Mucosa of descending colon (tissue), 3 donors: ENCODE data around the gene DCAF11. TPM values are rescaled to one million over a fixed set of nuclear protein-coding genes. Genes with fewer than 3 reads are reported as not detected.
A peak's percentile ranks its signal among the peaks of the same experiment; 100 is the strongest.

Source experiments
- ATAC-seq: fragments of 200-7000 bp; cut with Tn5 transposase; one replicate; pipeline ENCODE4 v1.9.1; 2020; ENCODE audit warnings: mild to moderate bottlenecking, moderate library complexity
- DNase-seq, 3 donors: peaks; one replicate each; pipeline ENCODE4 v3.0.0-alpha.2; 2020
- H3K36me3 ChIP-seq: fragments of 200-600 bp; one replicate; pipeline ENCODE4 v1.8.0; 2021; ENCODE audit warnings: low read depth, mild to moderate bottlenecking
- H3K4me1 ChIP-seq: fragments of 200-600 bp; one replicate; pipeline ENCODE4 v1.8.0; 2021; ENCODE audit warnings: low read depth, mild to moderate bottlenecking
- H3K4me3 ChIP-seq: fragments of 200-600 bp; one replicate; pipeline ENCODE4 v1.8.0; 2021; ENCODE audit warnings: mild to moderate bottlenecking
- H3K9me3 ChIP-seq: fragments of 200-600 bp; one replicate; pipeline ENCODE4 v1.8.0; 2021; ENCODE audit warnings: mild to moderate bottlenecking
- intact Hi-C, 2 donors: fragments of 100-400 bp; cut with DNase I in 1 of 2; cut with micrococcal nuclease in 1 of 2; formaldehyde crosslinking; loops; one replicate each; pipeline versions ENCODE4 v1.11.0 to v1.11.1; 2022; cut with DNase I, micrococcal nuclease
- total RNA-seq, 3 donors: library from RNA; stranded (reverse); fragmentation: NEBNext Ultra II Directional in 2 of 3; extraction: Animal tissue kit (Norgen Biotek cat#: 25700) in 2 of 3; gene quantifications; one replicate each; pipeline versions ENCODE4 v1.2.1 to v1.2.4, GENCODE V29; 2021 to 2023
- TF ChIP-seq, protein P1 (sequence below): fragments of 200-600 bp; IDR thresholded peaks from one replicate; pipeline ENCODE4 v1.8.0; 2022; ENCODE audit warnings: antibody characterized with exemption, mild to moderate bottlenecking
- donor health status: DM: no; HTN: no; CAD: no; lungs with moderate emphysema.
- donor health status: DM: no; HTN: no; CAD: no.
- donor health status: DM: no; HTN: yes; CAD: no.

The DCAF11 gene
- total RNA-seq, 3 donors from 2014 or later = 65.8 to 101 (median 84.9) TPM

DNA sequence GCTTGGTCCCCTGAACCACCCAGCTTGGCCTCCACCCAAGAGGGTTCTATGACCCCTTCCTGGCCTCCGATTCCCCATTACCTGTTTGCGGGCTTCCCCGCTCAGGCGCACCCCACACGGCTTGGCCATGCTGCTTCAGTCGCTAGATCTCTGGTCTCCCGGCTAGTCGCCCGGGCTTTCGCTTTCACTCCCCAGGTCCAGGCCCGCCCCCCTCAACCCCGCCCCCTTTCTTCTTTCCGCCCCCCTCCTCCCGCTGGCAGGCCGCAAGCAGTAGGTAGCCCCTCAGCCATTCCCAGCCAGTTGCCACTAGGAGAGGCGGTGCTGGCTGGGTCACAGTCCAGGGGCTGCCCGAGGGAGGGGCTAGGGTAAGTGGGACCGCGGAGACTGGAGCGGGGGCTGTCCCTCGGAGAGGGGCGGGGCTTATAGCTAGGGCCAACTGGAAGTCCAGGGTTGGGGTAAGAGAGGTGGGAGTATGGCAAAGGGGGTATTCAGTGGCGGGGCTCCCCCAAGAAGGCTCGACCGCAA is 31.9 kb downstream of the DCAF11 start, which contains the start of gene PSME2:
Gene PSME2 (minus strand): TSS at position 158 of the 525 bp plus-strand sequence. CDS start 29 bp downstream, at position 129.
- peaks cover 37% of the 10 kb centered on the region for H3K4me1 ChIP-seq
- peaks cover 3% of the 10 kb centered on the region for H3K36me3 ChIP-seq
- DNase-seq = peak; percentile 94 to 98 (median 96)
- TF ChIP-seq, protein P1, sequence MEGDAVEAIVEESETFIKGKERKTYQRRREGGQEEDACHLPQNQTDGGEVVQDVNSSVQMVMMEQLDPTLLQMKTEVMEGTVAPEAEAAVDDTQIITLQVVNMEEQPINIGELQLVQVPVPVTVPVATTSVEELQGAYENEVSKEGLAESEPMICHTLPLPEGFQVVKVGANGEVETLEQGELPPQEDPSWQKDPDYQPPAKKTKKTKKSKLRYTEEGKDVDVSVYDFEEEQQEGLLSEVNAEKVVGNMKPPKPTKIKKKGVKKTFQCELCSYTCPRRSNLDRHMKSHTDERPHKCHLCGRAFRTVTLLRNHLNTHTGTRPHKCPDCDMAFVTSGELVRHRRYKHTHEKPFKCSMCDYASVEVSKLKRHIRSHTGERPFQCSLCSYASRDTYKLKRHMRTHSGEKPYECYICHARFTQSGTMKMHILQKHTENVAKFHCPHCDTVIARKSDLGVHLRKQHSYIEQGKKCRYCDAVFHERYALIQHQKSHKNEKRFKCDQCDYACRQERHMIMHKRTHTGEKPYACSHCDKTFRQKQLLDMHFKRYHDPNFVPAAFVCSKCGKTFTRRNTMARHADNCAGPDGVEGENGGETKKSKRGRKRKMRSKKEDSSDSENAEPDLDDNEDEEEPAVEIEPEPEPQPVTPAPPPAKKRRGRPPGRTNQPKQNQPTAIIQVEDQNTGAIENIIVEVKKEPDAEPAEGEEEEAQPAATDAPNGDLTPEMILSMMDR = no peak
- ATAC-seq = peak; percentile 80
- intact Hi-C loops = no loop called here
- peak within 1 kb of the TSS; percentile 84 for H3K4me3 ChIP-seq
- H3K9me3 ChIP-seq = no peaks in the 10 kb centered on the region

DNA sequence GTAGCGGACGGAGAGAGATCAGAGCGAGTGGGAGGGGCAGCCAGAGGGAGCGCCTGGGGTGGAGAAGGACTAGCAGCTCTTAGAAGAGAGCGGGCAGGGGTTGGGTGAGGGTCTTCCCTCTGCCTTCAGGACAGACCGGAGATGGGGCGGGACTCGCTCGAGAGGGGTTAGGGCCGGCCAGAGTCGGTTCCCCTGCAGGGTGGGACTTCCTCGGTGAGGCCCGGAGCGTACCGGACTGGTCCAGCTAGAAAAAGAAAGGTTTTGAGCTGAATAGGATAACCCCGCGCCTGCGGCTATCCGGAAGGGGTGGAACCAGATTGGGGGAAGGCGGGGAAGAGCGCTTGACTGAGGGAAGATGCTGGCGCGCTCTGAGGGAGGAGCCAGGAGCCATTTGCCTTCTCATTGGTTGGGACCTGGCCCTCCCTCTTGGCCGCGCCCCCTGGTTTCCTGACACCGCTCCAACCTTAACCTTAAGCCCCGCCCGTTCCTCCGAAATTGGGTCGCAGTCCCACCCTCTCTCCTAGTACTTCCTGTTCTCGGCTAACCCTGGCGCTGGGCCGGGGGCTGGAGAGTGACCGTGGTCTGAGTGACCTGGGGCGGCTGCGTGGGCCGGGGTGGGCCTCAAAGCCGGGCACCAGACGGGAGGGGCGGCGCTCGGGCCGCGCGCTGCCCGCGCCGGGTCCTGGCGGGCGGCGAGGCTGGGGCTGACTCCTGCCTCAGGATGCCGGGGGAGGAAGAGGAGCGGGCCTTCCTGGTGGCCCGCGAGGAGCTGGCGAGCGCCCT is 32.6 kb downstream of the DCAF11 start, which contains the start of gene RNF31:
Gene RNF31 (plus strand): TSS at position 521 of the 783 bp plus-strand sequence. CDS start 201 bp downstream, at position 722.
- H3K9me3 ChIP-seq = no peaks in the 10 kb centered on the region
- H3K4me1 ChIP-seq = peaks cover 30% of the 10 kb centered on the region
- H3K36me3 ChIP-seq = peaks cover 3% of the 10 kb centered on the region
- intact Hi-C loops = no loop called here
- TF ChIP-seq, protein P1 = peak; percentile 24
- peak; percentile 92 for ATAC-seq
- DNase-seq = peak; percentile 97 to 99 (median 99)
- peak within 1 kb of the TSS; percentile 84 for H3K4me3 ChIP-seq

DNA sequence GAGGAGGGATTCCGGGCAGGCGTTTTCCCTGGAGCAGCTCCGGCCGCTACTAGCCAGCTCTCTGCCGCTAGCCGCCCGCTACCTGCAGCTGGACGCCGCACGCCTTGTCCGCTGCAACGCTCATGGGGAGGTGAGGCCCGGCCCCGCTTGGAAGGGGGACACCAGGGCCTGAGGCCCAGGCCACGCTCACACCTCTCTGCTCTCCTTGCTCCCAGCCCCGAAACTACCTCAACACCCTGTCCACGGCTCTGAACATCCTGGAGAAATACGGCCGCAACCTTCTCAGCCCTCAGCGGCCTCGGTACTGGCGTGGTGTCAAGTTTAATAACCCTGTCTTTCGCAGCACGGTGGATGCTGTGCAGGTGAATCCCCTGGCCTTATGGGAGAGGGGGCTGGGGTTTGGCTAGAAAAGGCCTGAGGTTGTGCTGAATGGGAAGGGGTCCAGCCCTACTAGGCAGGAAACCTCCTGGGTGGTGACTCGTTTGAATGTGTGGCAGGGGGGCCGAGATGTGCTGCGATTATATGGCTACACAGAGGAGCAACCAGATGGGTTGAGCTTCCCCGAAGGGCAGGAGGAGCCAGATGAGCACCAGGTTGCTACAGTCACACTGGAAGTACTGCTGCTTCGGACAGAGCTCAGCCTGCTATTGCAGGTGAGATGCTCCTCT is 33.3 kb downstream of the DCAF11 start:
- intact Hi-C loops = no loop called here

DNA sequence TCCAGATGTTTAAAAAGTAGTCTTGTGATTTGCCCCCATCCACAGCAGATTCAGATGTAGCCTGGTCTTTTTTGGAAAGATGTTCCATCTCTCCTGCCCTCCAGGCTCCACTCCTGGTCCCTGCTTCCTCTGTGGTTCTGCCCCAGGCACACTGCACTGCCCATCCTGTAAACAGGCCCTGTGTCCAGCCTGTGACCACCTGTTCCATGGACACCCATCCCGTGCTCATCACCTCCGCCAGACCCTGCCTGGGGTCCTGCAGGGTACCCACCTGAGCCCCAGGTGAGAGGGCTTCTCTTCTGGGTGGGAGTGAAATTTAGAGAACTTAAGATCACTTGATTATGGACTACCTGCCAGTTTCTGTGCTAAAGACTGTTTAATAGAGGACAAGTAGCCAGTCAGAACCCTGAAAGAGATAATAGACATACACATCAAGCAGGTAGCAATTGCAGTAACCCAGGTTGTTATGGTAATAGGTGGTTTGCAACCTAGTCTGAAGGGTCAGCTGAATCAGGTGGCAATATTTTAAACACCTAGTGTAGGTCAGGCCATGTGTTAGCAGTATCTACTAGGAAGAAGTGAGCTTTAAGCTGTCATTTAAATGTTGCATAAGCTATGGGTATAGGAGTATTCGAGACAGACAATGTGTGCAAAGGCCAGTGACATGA is 34.9 kb downstream of the DCAF11 start:
- H3K36me3 ChIP-seq = peaks cover 3% of the 10 kb centered on the region
- H3K4me1 ChIP-seq = peaks cover 23% of the 10 kb centered on the region
- ATAC-seq (no peak), DNase-seq (no peak)
- no peak overlapping the region for H3K4me3 ChIP-seq
- intact Hi-C loops = no loop called here
- TF ChIP-seq, protein P1 = no peak
- H3K9me3 ChIP-seq = no peaks in the 10 kb centered on the region

More for the DNA sequence above, 33.3 kb downstream of the DCAF11 start:
- ATAC-seq (peak; percentile 1), DNase-seq (no peak)
- H3K36me3 ChIP-seq = peaks cover 3% of the 10 kb centered on the region
- TF ChIP-seq, protein P1 = no peak
- peaks cover 23% of the 10 kb centered on the region for H3K4me1 ChIP-seq
- H3K9me3 ChIP-seq = no peaks in the 10 kb centered on the region
- peak overlapping the region; percentile 84 for H3K4me3 ChIP-seq

DNA sequence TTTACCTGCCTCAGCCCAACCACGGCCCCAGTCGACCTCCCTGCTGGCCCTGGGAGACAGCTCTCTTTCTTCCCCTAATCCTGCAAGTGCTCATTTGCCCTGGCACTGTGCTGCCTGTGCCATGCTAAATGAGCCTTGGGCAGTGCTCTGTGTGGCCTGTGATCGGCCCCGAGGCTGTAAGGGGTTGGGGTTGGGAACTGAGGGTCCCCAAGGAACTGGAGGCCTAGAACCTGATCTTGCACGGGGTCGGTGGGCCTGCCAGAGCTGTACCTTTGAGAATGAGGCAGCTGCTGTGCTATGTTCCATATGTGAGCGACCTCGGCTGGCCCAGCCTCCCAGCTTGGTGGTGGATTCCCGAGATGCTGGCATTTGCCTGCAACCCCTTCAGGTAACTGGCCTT is 35.5 kb downstream of the DCAF11 start:
- DNase-seq (no peak), ATAC-seq (no peak)
- intact Hi-C loops = no loop called here

More for the DNA sequence above, 35.5 kb downstream of the DCAF11 start:
- TF ChIP-seq, protein P1 = no peak
- Histone ChIP-seq H3K4me1 (peaks cover 21% of the 10 kb centered on the region), H3K4me3 (no peak overlapping the region), H3K9me3 (no peaks in the 10 kb centered on the region), H3K36me3 (peaks cover 3% of the 10 kb centered on the region)
